ENCODE results near the gene NSUN2. TPM values are rescaled to one million over a fixed set of nuclear protein-coding genes. Genes with fewer than 3 reads are reported as not detected.

The NSUN2 gene
- total and polyA plus RNA-seq, 2 donors (not counting 3 experiments of a cell fraction or from before 2014, with no cell fraction given), result 53.7 to 73.0 TPM

DNA sequence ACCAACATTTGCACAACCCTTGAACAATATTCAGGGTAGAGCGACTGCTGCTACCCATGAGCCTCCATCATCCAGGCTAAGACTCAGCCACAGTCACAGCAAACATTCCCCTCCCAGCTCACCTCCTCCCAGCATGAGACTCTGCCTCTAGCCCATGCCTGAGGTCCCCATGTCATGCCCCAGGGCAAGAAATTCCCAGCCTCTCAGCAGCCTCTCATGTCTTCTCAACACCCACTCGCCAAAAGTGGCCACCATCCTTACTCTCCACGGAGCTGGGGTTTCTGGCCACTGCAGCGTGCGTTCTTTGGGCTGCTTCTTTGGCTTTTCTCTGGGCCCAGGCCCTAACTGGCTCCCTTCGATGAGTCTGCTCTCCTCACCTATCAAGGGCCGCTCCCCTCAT lies 82.2 kb downstream of the NSUN2 start:
- no peak overlapping the region for H3K9ac ChIP-seq (replicated peaks; ENCODE audit: extremely low read depth, insufficient read depth, low read length)
- BruUV-seq (replicated peaks), result no TSS peak
- DNase-seq (ENCODE audit: low read depth, low spot score), result no peak
- no peaks in the 10 kb centered on the region for H3K79me2 ChIP-seq (ENCODE audit: control insufficient read depth, insufficient read depth, low read length)
- no peak overlapping the region for H3K4me3 ChIP-seq (replicated peaks in 1 of 3; ENCODE audit: insufficient read depth in 1 of 3, low read depth in 1 of 3, low read length in 3 of 3)
- H2AFZ ChIP-seq (ENCODE audit: low read depth, low read length), result no peak overlapping the region
- H3K4me2 ChIP-seq (ENCODE audit: insufficient read depth, low read length), result no peak overlapping the region
- no peak for FAIRE-seq
- peaks cover 5% of the 10 kb centered on the region for H3K4me1 ChIP-seq (ENCODE audit: control insufficient read depth, extremely low read depth, insufficient read depth, low read length)
- H3K9me1 ChIP-seq (replicated peaks; ENCODE audit: control insufficient read depth, extremely low read depth, insufficient read depth, low read length), result no peaks in the 10 kb centered on the region
- no peaks in the 10 kb centered on the region for H3K36me3 ChIP-seq (ENCODE audit: control insufficient read depth in 2 of 2, extremely low read depth in 1 of 2, insufficient read depth in 2 of 2, low read length in 2 of 2)
- CTCF ChIA-PET, result no interaction called here
- peaks cover 2 to 3% of the 10 kb centered on the region in 2 experiments for H3K27me3 ChIP-seq (ENCODE audit: control insufficient read depth in 2 of 2, insufficient read depth in 2 of 2, low read length in 2 of 2)
- no peaks in the 10 kb centered on the region for H3K9me3 ChIP-seq (replicated peaks; ENCODE audit: control insufficient read depth, insufficient read depth, low read length)
- H3K27ac ChIP-seq (ENCODE audit: insufficient read depth, low read depth, low read length), result no peak overlapping the region
- no peaks in the 10 kb centered on the region for H4K20me1 ChIP-seq (replicated peaks; ENCODE audit: control insufficient read depth, extremely low read depth, insufficient read depth, low read length)
- intact Hi-C loops (cut with micrococcal nuclease), result no loop called here
- POLR2A ChIA-PET, result no interaction called here
- dilution Hi-C loops (cut with MboI; ENCODE audit: extremely low pct_ligation_motif_present, low sequenced_read_pairs), result no loop called here
- TF ChIP-seq MYC (IDR thresholded peaks at IDR 0.05; ENCODE audit: low read depth, low read length) (no peak), GATA2 (IDR thresholded peaks at IDR 0.05; ENCODE audit: insufficient read depth, insufficient read length, low read depth, low read length) (no peak), JUN (IDR thresholded peaks at IDR 0.05; ENCODE audit: borderline replicate concordance, insufficient read depth, insufficient read length, low read depth) (no peak), EZH2 (IDR thresholded peaks at IDR 0.05; ENCODE audit: borderline replicate concordance, low read depth, low read length, severe bottlenecking) (no peak), POLR2A (IDR thresholded peaks at IDR 0.05; ENCODE audit: low read depth, low read length) (no peak), POLR2AphosphoS5 (IDR thresholded peaks at IDR 0.05; ENCODE audit: insufficient read depth, low read depth, low read length) (no peak), FOS (IDR thresholded peaks at IDR 0.05; ENCODE audit: borderline replicate concordance, insufficient read depth, low read length) (no peak)
- TF ChIP-seq, protein P1, sequence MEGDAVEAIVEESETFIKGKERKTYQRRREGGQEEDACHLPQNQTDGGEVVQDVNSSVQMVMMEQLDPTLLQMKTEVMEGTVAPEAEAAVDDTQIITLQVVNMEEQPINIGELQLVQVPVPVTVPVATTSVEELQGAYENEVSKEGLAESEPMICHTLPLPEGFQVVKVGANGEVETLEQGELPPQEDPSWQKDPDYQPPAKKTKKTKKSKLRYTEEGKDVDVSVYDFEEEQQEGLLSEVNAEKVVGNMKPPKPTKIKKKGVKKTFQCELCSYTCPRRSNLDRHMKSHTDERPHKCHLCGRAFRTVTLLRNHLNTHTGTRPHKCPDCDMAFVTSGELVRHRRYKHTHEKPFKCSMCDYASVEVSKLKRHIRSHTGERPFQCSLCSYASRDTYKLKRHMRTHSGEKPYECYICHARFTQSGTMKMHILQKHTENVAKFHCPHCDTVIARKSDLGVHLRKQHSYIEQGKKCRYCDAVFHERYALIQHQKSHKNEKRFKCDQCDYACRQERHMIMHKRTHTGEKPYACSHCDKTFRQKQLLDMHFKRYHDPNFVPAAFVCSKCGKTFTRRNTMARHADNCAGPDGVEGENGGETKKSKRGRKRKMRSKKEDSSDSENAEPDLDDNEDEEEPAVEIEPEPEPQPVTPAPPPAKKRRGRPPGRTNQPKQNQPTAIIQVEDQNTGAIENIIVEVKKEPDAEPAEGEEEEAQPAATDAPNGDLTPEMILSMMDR (IDR thresholded peaks at IDR 0.05; ENCODE audit: extremely low read depth in 1 of 2, insufficient read depth in 1 of 2, low read depth in 1 of 2, low read length in 2 of 2), result no peak
- TF ChIP-seq, protein P2, sequence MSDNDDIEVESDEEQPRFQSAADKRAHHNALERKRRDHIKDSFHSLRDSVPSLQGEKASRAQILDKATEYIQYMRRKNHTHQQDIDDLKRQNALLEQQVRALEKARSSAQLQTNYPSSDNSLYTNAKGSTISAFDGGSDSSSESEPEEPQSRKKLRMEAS (IDR thresholded peaks at IDR 0.05; ENCODE audit: insufficient read depth, insufficient read length), result no peak

Other genes with a start within 250 kb of the NSUN2 start
- gene UBE2QL1, start 184.2 kb downstream of the NSUN2 start, total RNA-seq, result 0.15 and 0.21 TPM in 2 replicates
- gene UBE2QL1, start 184.2 kb downstream of the NSUN2 start, polyA plus RNA-seq, result 0.04 and 0.05 TPM in 2 replicates
- 12.4 and 14.8 TPM in 2 replicates for gene SRD5A1, start 396 bp upstream of the NSUN2 start, total RNA-seq
- gene SRD5A1, start 396 bp upstream of the NSUN2 start, polyA plus RNA-seq, result 11.6 and 16.6 TPM in 2 replicates
- 33.5 and 35.4 TPM in 2 replicates for gene TENT4A, start 80.4 kb upstream of the NSUN2 start, total RNA-seq
- gene TENT4A, start 80.4 kb upstream of the NSUN2 start, polyA plus RNA-seq, result 9.7 and 10.2 TPM in 2 replicates